Mucosa of rectum (tissue), 2 donors: Measurements from ENCODE around the gene TRPV5.

Experiments
- H3K27ac ChIP-seq, 2 donors: one replicate each; pipeline ENCODE4 v1.7.0; 2013; ENCODE audit warnings: inconsistent platforms in 2 of 2, low read depth in 2 of 2, low read length in 2 of 2
- H3K27me3 ChIP-seq, 2 donors: one replicate each; pipeline ENCODE4 v1.7.0; 2013; ENCODE audit warnings: low read length in 2 of 2; ENCODE audit not compliant: control insufficient read depth in 2 of 2, insufficient read depth in 2 of 2
- H3K36me3 ChIP-seq, 2 donors: one replicate each; pipeline ENCODE4 v1.7.0; 2013; ENCODE audit warnings: low read length in 2 of 2; ENCODE audit not compliant: control insufficient read depth in 2 of 2, insufficient read depth in 2 of 2
- H3K4me1 ChIP-seq, 2 donors: one replicate each; pipeline ENCODE4 v1.7.0; 2013; ENCODE audit warnings: low read length in 2 of 2, mild to moderate bottlenecking in 1 of 2; ENCODE audit not compliant: control insufficient read depth in 2 of 2, insufficient read depth in 2 of 2
- H3K4me3 ChIP-seq, 2 donors: one replicate each; pipeline ENCODE4 v1.7.0; 2013; ENCODE audit warnings: low read length in 2 of 2
- H3K9ac ChIP-seq, 2 donors: one replicate each; pipeline ENCODE4 v1.7.0; 2013; ENCODE audit warnings: low read length in 2 of 2, low read depth in 1 of 2, mild to moderate bottlenecking in 1 of 2
- H3K9me3 ChIP-seq, 2 donors: one replicate each; pipeline ENCODE4 v1.7.0; 2013; ENCODE audit warnings: low read length in 2 of 2; ENCODE audit not compliant: control insufficient read depth in 2 of 2
- donor health status: healthy.
- donor health status: Normal muscosa, but diverticular disease.

TRPV5 gene

DNA sequence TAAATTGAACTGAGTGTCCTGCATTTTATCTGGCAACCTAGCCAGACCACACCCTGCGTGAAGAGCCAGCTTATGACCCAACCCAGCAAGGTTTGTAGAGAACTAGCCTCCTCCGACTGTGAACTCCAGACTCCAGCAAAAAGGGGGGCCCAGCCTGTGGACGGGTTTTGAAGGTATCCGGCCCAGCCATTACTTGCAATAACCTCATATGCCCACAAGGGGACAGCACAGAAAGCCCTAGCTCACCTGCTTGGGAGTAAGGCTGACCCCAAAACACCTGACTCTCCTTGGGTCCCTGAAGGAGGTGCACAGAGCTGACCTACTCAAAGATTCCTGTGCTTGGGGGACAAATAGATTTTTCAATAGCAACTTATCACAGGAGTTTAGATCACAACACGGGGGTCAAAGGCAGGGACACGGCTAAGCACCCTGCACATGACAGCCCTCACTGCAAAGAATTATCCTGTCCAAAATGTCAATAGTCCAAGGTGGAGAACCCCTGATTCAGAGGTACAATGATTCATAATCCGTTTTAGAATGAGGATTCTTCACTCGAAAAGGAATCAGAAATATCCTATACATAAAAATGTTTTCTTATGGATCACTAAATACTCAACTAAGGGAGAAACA, 52.6 kb downstream of the TRPV5 start:
- no peak overlapping the region for H3K4me3 ChIP-seq
- no peaks in the 10 kb centered on the region for H3K4me1 ChIP-seq
- H3K9me3 ChIP-seq: no peaks in the 10 kb centered on the region
- H3K36me3 ChIP-seq: no peaks in the 10 kb centered on the region
- no peak overlapping the region for H3K9ac ChIP-seq
- peaks cover 0 to 5% of the 10 kb centered on the region in 2 donors for H3K27me3 ChIP-seq
- H3K27ac ChIP-seq: no peak overlapping the region

DNA sequence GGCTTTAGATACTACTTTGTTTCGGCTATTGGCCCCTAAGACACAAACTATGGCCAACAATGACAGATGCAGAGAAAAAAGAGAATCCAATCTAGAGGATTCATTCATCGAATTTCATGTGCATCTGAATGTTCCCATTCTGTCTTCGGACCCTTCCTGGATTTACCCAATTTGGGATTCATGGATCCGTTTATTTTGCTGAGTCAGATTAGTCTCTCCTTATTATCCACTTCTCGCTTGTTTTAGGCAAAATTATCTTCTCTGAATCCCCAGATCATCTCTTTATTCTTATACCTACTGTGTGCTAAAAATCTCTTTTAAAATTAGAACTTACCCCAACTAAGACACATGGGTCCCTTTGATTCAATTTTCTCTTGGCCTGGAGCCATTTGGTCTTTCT, 54.5 kb downstream of the TRPV5 start:
- Histone ChIP-seq H3K4me3 (no peak overlapping the region), H3K27ac (no peak overlapping the region), H3K4me1 (no peaks in the 10 kb centered on the region), H3K9ac (no peak overlapping the region), H3K27me3 (peaks cover 0 to 5% of the 10 kb centered on the region in 2 donors), H3K36me3 (no peaks in the 10 kb centered on the region), H3K9me3 (no peaks in the 10 kb centered on the region)

DNA sequence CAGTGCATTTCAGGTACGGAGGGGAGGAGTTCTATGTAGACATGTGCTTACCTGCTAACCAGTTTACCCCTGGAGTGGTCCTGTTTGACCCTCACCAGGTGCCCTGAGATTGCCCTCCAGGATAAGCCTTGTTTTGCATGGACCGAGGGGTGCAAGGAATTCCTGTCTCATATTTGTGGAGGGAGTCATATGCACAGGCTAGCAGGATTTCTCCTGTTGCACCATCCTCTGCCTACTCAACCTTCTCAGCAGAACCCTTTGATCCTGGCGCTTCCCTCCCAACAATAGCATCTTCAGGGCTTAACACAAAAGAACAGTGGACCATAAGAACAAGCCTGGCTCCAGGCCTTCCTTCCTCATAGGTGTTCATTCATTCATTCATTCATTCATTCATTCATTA, 55.2 kb downstream of the TRPV5 start:
- H3K9me3 ChIP-seq: no peaks in the 10 kb centered on the region
- no peaks in the 10 kb centered on the region for H3K4me1 ChIP-seq
- peaks cover 0 to under 1% of the 10 kb centered on the region in 2 donors for H3K27me3 ChIP-seq
- no peak overlapping the region for H3K27ac ChIP-seq
- no peak overlapping the region for H3K9ac ChIP-seq
- no peaks in the 10 kb centered on the region for H3K36me3 ChIP-seq
- no peak overlapping the region for H3K4me3 ChIP-seq

DNA sequence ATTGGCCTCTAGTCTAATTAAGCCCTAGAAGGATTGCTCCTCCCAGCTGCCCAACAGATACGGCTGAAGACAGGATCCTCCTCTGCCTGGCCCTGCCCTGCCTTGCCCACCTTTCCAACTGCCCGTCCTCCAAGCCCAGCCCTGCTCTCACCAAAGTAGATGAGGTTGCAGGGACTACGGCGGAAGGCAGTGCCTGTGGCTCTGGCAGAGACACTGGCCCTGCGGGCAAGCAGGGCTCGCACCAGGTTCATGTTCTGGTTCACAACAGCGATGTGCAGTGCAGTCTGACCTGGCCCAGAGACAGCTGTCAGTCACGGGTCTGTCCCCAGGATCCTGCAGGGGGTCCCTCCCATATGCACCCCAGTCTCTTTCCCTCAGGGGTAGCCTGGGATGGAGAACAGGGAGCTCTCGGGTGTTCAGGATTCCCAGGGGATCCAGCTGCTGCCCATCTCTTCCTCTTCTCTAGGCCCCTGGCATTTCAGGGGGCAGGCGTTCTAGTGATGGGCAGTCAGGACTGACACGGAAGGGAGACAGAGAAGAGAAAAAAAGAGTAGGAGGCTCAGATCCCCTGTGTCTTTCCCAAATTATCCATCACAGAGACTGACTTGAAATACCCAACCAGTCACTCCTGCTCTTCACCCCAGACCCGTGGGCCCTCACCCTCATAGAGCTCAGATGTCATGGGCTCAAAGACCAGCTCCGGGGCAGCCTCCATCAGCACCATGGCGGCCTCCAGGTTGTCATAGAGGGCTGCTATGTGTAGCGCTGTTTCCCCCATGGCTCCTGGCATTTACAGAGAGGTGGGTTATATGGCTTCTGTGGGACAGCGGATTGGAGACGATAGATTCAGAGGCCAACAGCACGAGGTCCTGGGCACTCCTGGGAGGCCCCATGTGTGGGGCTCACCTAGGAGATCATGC, 56.3 kb downstream of the TRPV5 start:
- no peak overlapping the region for H3K27ac ChIP-seq
- H3K9ac ChIP-seq: no peak overlapping the region
- no peaks in the 10 kb centered on the region for H3K4me1 ChIP-seq
- no peaks in the 10 kb centered on the region for H3K36me3 ChIP-seq
- no peak overlapping the region for H3K4me3 ChIP-seq
- H3K9me3 ChIP-seq: no peaks in the 10 kb centered on the region
- H3K27me3 ChIP-seq: no peaks in the 10 kb centered on the region

DNA sequence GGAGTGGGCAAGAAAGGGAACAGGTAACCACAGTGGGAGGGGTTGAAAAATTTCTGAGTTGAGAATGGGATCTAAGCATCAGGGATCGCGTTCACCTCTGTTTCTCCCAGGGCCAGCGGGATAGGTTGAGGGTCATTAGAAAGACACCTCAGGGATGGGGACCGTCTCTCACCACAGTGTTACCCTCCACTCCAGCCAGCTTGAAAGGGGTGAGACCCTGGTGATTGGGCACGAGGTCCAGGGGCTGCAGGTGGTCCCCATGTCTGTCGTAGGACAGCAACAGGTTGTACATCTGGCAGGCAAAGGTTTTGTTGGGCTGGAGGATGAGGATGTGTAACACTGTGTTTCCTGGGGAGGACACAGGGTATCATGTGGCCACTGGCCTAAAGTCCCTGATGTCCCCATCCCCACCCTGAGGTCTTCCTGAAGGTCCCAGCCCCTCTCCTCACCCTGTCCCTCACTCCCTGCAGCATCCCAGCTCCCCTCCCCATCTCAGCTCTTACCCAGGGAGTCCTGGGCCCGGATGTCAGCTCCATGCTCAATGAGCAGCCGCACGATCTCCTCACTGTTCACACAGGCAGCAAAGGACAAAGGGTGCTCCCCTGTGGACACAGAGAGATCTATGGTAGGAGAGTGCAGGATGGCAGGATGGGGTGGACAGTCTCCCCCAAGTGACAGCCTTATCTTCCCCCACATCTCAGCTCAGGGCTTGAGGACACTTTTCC, 57.1 kb downstream of the TRPV5 start:
- Histone ChIP-seq H3K36me3 (no peaks in the 10 kb centered on the region), H3K27ac (no peak overlapping the region), H3K9me3 (no peaks in the 10 kb centered on the region), H3K9ac (no peak overlapping the region), H3K27me3 (no peaks in the 10 kb centered on the region), H3K4me1 (no peaks in the 10 kb centered on the region), H3K4me3 (no peak overlapping the region)

DNA sequence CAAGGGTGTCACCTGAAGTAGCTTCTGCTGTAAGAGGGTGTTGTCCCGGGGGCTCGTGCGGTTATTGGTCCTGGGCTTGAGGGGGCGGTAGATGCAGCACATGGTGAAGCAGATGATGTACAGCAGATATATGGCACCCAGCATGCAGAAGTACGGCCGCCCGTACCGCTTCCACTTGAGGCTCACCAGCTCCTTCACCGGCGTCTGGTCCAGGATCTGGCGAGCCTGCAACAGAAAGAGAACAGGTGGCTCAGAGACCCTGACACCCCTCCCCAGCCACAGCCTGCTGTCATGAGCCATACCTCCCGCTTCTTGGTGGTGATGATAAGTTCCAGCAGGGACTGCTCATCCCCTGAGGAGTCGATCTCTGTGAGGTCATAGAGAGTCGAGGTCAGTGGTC, 58.1 kb downstream of the TRPV5 start:
- Histone ChIP-seq H3K27me3 (no peaks in the 10 kb centered on the region), H3K27ac (no peak overlapping the region), H3K4me3 (no peak overlapping the region), H3K9me3 (no peaks in the 10 kb centered on the region), H3K9ac (no peak overlapping the region), H3K36me3 (no peaks in the 10 kb centered on the region), H3K4me1 (no peaks in the 10 kb centered on the region)

DNA sequence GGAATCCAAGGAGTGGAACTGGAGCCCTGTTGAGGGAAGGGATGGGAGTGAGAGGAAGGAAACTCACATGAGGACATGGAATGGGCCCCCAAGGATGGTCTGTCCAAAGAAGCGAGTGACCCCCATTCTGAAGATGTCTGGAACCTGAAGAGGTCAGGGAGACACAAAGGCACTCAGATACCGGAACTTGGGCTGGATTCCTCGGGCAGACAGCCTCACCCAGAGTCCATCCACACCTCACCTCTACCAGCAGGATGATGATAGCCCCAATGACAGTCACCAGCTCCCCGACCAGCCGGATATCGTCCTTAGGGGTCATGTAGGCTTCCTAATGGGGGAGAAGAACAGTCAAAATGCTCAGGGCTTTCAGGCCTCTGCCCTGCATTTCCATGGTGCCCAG, 58.7 kb downstream of the TRPV5 start:
- Histone ChIP-seq H3K4me1 (no peaks in the 10 kb centered on the region), H3K27ac (no peak overlapping the region), H3K9ac (no peak overlapping the region), H3K36me3 (no peaks in the 10 kb centered on the region), H3K27me3 (no peaks in the 10 kb centered on the region), H3K9me3 (no peaks in the 10 kb centered on the region), H3K4me3 (no peak overlapping the region)

DNA sequence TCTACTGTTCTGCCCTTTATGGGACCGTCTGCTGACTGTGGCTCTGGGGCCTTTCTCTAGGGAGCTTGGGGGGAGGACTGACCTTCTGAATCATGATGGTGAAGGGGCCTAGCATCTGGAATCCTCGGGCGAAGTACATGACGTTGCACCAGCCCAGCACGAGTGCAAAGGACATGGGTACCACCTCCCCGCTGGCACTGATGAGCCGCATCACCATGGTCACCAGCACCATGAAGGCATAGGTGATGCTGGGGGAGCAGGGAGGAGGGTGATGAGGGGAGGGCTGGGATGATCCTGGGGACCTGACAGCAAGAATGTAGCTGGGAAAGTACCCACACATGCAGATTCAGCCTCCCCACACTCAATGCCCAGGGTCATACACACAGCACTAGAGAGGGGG, 59.1 kb downstream of the TRPV5 start:
- no peaks in the 10 kb centered on the region for H3K36me3 ChIP-seq
- H3K27me3 ChIP-seq: no peaks in the 10 kb centered on the region
- H3K9me3 ChIP-seq: no peaks in the 10 kb centered on the region
- no peak overlapping the region for H3K4me3 ChIP-seq
- H3K4me1 ChIP-seq: no peaks in the 10 kb centered on the region
- H3K27ac ChIP-seq: no peak overlapping the region
- no peak overlapping the region for H3K9ac ChIP-seq

DNA sequence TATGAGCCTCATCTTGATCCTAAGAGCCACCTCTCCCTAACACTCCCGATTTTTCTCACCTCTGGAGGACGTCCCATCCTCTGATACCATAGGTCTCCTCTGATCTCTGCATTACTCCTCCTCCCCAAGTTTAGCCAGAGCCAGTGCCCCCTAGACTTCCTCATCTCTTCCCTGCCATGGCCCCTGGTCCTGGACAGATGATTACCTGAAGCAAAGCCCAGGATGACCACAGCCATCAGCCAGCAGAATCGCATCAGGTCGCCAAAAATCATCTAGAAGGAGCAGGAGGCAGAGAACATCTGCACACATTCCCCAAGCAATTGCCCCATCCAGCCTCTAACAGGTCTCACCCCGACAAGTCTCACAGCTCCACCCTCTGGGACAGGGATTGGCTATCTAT, 59.7 kb downstream of the TRPV5 start:
- no peak overlapping the region for H3K9ac ChIP-seq
- H3K4me3 ChIP-seq: no peak overlapping the region
- no peaks in the 10 kb centered on the region for H3K4me1 ChIP-seq
- H3K9me3 ChIP-seq: no peaks in the 10 kb centered on the region
- H3K36me3 ChIP-seq: no peaks in the 10 kb centered on the region
- H3K27me3 ChIP-seq: no peaks in the 10 kb centered on the region
- H3K27ac ChIP-seq: no peak overlapping the region

DNA sequence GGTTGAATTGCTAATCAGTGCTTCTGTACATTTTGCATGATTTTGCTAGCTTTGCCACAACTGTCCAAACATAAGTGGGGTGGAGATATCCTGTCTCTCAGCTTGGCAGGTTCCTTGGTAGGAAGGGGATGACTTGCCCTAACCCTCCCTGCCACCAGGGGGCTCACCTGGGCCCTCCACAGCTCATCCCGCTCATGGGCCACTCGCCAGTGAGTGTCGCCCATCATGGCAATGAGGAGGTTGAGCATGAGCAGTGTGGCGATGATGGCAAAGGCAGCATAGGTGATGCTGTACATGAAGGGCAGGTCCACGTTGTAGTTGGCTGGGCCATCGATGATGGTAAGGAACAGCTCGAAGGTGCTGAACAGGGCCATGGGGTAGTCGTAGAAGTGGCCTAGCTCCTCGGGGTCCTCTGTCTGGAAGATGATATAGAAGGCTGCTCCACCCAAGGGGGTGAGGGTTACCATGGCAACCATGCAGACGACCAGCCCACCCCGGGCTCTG, 60.2 kb downstream of the TRPV5 start:
- Histone ChIP-seq H3K4me3 (no peak overlapping the region), H3K9me3 (no peaks in the 10 kb centered on the region), H3K9ac (no peak overlapping the region), H3K27ac (no peak overlapping the region), H3K36me3 (no peaks in the 10 kb centered on the region), H3K27me3 (no peaks in the 10 kb centered on the region), H3K4me1 (no peaks in the 10 kb centered on the region)
